Measurements from ENCODE around the gene TOR1B. TPM values are rescaled to one million over a fixed set of nuclear protein-coding genes. Genes with fewer than 3 reads are reported as not detected.

The TOR1B gene
- total and polyA plus RNA-seq, 2 of the 4 experiments (the other 2 are of a cell fraction): 15.6 to 21.0 TPM

DNA sequence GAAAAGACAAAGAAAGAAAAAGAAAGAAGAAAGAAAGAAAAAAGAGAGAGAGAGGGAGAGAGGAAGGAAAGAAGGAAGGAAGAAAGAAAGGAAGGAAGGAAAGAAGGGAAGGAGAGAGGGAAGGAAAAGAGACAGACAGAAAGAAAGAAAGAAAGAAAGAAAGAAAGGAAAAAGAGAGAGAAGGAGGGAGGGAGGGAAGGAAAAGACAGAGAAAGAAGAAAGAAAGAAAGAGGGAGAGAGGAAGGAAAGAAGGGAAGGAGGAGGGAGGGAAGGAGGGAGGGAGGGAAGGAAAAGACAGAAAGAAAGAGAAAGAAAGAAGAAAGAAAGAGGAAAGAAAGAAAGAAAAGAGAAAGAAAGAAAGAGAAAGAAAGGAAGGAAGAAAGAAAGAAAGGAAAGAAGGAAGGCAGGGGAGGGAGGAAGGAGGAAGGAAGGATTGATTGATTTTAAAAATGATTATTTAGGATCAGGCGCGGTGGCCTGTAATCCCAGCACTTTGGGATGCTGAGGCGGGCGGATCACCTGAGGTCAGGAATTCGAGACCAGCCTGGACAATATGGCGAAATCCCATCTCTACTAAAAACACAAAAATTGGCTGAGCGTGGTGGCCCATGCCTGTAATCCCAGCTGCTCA is 23.3 kb upstream of the TOR1B start:
- no peak for TF ChIP-seq CTCF (conservative IDR thresholded peaks at IDR 0.05; ENCODE audit: low read depth, low read length)
- TF ChIP-seq MAZ (IDR thresholded peaks at IDR 0.05; ENCODE audit: borderline replicate concordance, low read depth, low read length): no peak
- no peak for TF ChIP-seq ELK1 (IDR thresholded peaks at IDR 0.05; ENCODE audit: borderline replicate concordance, low read depth, low read length)
- TF ChIP-seq MAFK (IDR thresholded peaks at IDR 0.05; ENCODE audit: low read depth, low read length): no peak
- TF ChIP-seq NFE2L2 (IDR thresholded peaks at IDR 0.05; ENCODE audit: low read depth, low read length): no peak
- TF ChIP-seq MXI1 (IDR thresholded peaks at IDR 0.05; ENCODE audit: borderline replicate concordance, low read depth, low read length): no peak
- TF ChIP-seq CEBPB (IDR thresholded peaks at IDR 0.05; ENCODE audit: low read depth, low read length): no peak
- TF ChIP-seq POLR2A (IDR thresholded peaks at IDR 0.05; ENCODE audit: low read depth, low read length): no peak
- Histone ChIP-seq H3K27ac (ENCODE audit: insufficient read depth, low read length) (no peak overlapping the region), H2BK5ac (ENCODE audit: low read depth, low read length, poor library complexity, severe bottlenecking) (no peak overlapping the region), H4K91ac (ENCODE audit: insufficient read depth, low read depth, low read length) (no peak overlapping the region), H3K4me2 (ENCODE audit: low read depth, low read length) (no peak overlapping the region), H3K4ac (ENCODE audit: low read depth, low read length) (no peak overlapping the region), H3K9me1 (ENCODE audit: insufficient read depth, low read length) (peaks cover 23% of the 10 kb centered on the region), H2BK120ac (ENCODE audit: low read depth, low read length) (peak overlapping the region; percentile 33; the same call in 1 of the 2 replicates), H2AK5ac (ENCODE audit: low read depth, low read length) (no peak overlapping the region), H3K27me3 (ENCODE audit: control insufficient read depth, insufficient read depth, low read length) (no peaks in the 10 kb centered on the region), H3K79me1 (ENCODE audit: low read depth in 1 of 2, low read length in 2 of 2) (no peaks in the 10 kb centered on the region), H3K4me1 (ENCODE audit: control insufficient read depth, insufficient read depth, low read length) (peaks cover 18% of the 10 kb centered on the region), H3K18ac (ENCODE audit: low read depth, low read length) (no peak overlapping the region), H3K4me3 (ENCODE audit: insufficient read depth, low read depth, low read length) (no peak overlapping the region), H3K14ac (replicated peaks; ENCODE audit: low read depth, low read length) (no peak overlapping the region), H2AFZ (replicated peaks; ENCODE audit: low read length, poor library complexity) (no peak overlapping the region), H3K9me3 (ENCODE audit: control insufficient read depth, insufficient read depth, low read length) (no peaks in the 10 kb centered on the region), H3K56ac (ENCODE audit: extremely low read depth, insufficient read depth, low read length) (no peak overlapping the region), H2BK15ac (ENCODE audit: low read depth, low read length) (no peak overlapping the region), H2AK9ac (replicated peaks; ENCODE audit: low read depth, low read length, poor library complexity) (no peak overlapping the region), H4K8ac (ENCODE audit: low read depth in 2 of 2, low read length in 2 of 2) (no peak overlapping the region), H3K23ac (ENCODE audit: low read depth, low read length) (no peak overlapping the region), H3K36me3 (ENCODE audit: control insufficient read depth, insufficient read depth, low read length) (no peaks in the 10 kb centered on the region), H3K9ac (ENCODE audit: low read depth, low read length) (no peak overlapping the region), H2BK20ac (ENCODE audit: low read depth, low read length) (no peak overlapping the region), H4K20me1 (ENCODE audit: insufficient read depth, low read length) (no peaks in the 10 kb centered on the region), H4K5ac (ENCODE audit: low read depth, low read length) (no peak overlapping the region)
- ATAC-seq (ENCODE audit: low read depth) (no peak), DNase-seq (no peak)
- WGBS, 2 experiments (ENCODE audit: extremely low coverage in 2 of 2, insufficient read length in 1 of 2): no CpG with 5 or more reads among the region's 7 CpGs
- BruUV-seq (replicated peaks): no TSS peak
- intact Hi-C loops (cut with micrococcal nuclease) (loop anchor here (5.0 kb wide), 1 partner anchor 642 kb away; no protein-coding TSS in a partner anchor), in situ Hi-C loops (cut with MboI; ENCODE audit: low sequenced_read_pairs) (loop anchor here (5.0 kb wide), 3 partner anchors 42 to 647 kb away; no protein-coding TSS in a partner anchor), dilution Hi-C loops (cut with HindIII; ENCODE audit: low sequenced_read_pairs, unreplicated experiment) (no loop called here)
- CTCF ChIA-PET: no interaction called here
- POLR2A ChIA-PET (ENCODE audit: unreplicated experiment): no interaction called here

Measured in IMR-90 (cell line).